Measurements from ENCODE around the gene TWNK.

GRCh38 chr10:101005869-101006567 is 18.7 kb downstream of the TWNK start:
- TF ChIP-seq EP300 (IDR thresholded peaks at IDR 0.05) (no peak), CTCF (IDR thresholded peaks at IDR 0.05) (no peak), POLR2A (IDR thresholded peaks at IDR 0.05) (no peak), POLR2AphosphoS5 (IDR thresholded peaks at IDR 0.05) (no peak)

Data from suprapubic skin (tissue), 4 donors.